ENCODE measurements around the gene PLD1. TPM values are rescaled to one million over a fixed set of nuclear protein-coding genes. Genes with fewer than 3 reads are reported as not detected.

Gene PLD1
- total and polyA plus RNA-seq, 4 donors = 3.1 to 31.1 (median 12.2) TPM

GRCh38 chr3:171654326-171654725, 156.0 kb downstream of the PLD1 start:
- DNase-seq = no peak
- H3K4me1 ChIP-seq (ENCODE audit: control insufficient read depth in 5 of 5, insufficient read depth in 5 of 5, low read length in 5 of 5) = peaks cover 0 to 15% (median 4%) of the 10 kb centered on the region in 5 donors
- no peaks in the 10 kb centered on the region for H3K9me3 ChIP-seq (ENCODE audit: control insufficient read depth in 4 of 4, insufficient read depth in 3 of 4, low read length in 3 of 4)
- no peak for ATAC-seq (ENCODE audit: insufficient read depth, low FRiP score)
- no peak overlapping the region for H3K9ac ChIP-seq (ENCODE audit: insufficient read depth in 1 of 2, low read length in 2 of 2)
- no peaks in the 10 kb centered on the region for H3K27me3 ChIP-seq (ENCODE audit: control insufficient read depth in 3 of 3, insufficient read depth in 3 of 3, low read length in 2 of 3)
- no peak for TF ChIP-seq CTCF (IDR thresholded peaks at IDR 0.05; ENCODE audit: control extremely low read depth, extremely low read depth)
- WGBS, 2 donors = 67 to 89% methylated on average over 1 of the region's 1 CpG
- peaks cover 0 to 2% (median 1%) of the 10 kb centered on the region in 4 donors for H3K36me3 ChIP-seq (ENCODE audit: control insufficient read depth in 4 of 4, insufficient read depth in 4 of 4, low read length in 4 of 4)
- H3K4me3 ChIP-seq = no peak overlapping the region
- peak overlapping the region in 1 of 2 donors; percentile 80 for H3K27ac ChIP-seq (ENCODE audit: low read depth in 1 of 2, low read length in 1 of 2)

- Histone ChIP-seq H3K9me3 (ENCODE audit: control insufficient read depth in 4 of 4, insufficient read depth in 3 of 4, low read length in 3 of 4) (no peaks in the 10 kb centered on the region), H3K4me3 (no peak overlapping the region), H3K4me1 (ENCODE audit: control insufficient read depth in 5 of 5, insufficient read depth in 5 of 5, low read length in 5 of 5) (peaks cover 0 to 14% (median 4%) of the 10 kb centered on the region in 5 donors), H3K27me3 (ENCODE audit: control insufficient read depth in 3 of 3, insufficient read depth in 3 of 3, low read length in 2 of 3) (no peaks in the 10 kb centered on the region), H3K36me3 (ENCODE audit: control insufficient read depth in 4 of 4, insufficient read depth in 4 of 4, low read length in 4 of 4) (peaks cover 0 to 2% (median 0%) of the 10 kb centered on the region in 4 donors), H3K27ac (ENCODE audit: low read depth in 1 of 2, low read length in 1 of 2) (peak overlapping the region in 1 of 2 donors; percentile 12), H3K9ac (ENCODE audit: insufficient read depth in 1 of 2, low read length in 2 of 2) (no peak overlapping the region)
- no peak for TF ChIP-seq CTCF (IDR thresholded peaks at IDR 0.05; ENCODE audit: control extremely low read depth, extremely low read depth)
- WGBS, 2 donors = 85 to 88% methylated on average over 6 of the region's 6 CpGs
- ATAC-seq (ENCODE audit: insufficient read depth, low FRiP score) (no peak), DNase-seq (no peak)
Observed at GRCh38 chr3:171653701-171654100, 156.6 kb downstream of the PLD1 start.

- no peak for DNase-seq
- no peak for ATAC-seq (ENCODE audit: insufficient read depth, low FRiP score)
- H3K27me3 ChIP-seq (ENCODE audit: control insufficient read depth in 3 of 3, insufficient read depth in 3 of 3, low read length in 2 of 3) = no peaks in the 10 kb centered on the region
- no peak overlapping the region for H3K4me3 ChIP-seq
- H3K9ac ChIP-seq (ENCODE audit: insufficient read depth in 1 of 2, low read length in 2 of 2) = no peak overlapping the region
- no peak for TF ChIP-seq CTCF (IDR thresholded peaks at IDR 0.05; ENCODE audit: control extremely low read depth, extremely low read depth)
- H3K9me3 ChIP-seq (ENCODE audit: control insufficient read depth in 4 of 4, insufficient read depth in 3 of 4, low read length in 3 of 4) = no peaks in the 10 kb centered on the region
- no peak overlapping the region for H3K27ac ChIP-seq (ENCODE audit: low read depth in 1 of 2, low read length in 1 of 2)
- WGBS, 2 donors = 96 to 97% methylated on average over 1 of the region's 1 CpG
- H3K36me3 ChIP-seq (ENCODE audit: control insufficient read depth in 4 of 4, insufficient read depth in 4 of 4, low read length in 4 of 4) = peaks cover 0 to 2% (median 0%) of the 10 kb centered on the region in 4 donors
- peaks cover 0 to 16% (median 4%) of the 10 kb centered on the region in 5 donors for H3K4me1 ChIP-seq (ENCODE audit: control insufficient read depth in 5 of 5, insufficient read depth in 5 of 5, low read length in 5 of 5)
Observed at GRCh38 chr3:171652932-171653331, 157.4 kb downstream of the PLD1 start.
